ENCODE measurements around the gene TERB1.

The TERB1 gene

DNA sequence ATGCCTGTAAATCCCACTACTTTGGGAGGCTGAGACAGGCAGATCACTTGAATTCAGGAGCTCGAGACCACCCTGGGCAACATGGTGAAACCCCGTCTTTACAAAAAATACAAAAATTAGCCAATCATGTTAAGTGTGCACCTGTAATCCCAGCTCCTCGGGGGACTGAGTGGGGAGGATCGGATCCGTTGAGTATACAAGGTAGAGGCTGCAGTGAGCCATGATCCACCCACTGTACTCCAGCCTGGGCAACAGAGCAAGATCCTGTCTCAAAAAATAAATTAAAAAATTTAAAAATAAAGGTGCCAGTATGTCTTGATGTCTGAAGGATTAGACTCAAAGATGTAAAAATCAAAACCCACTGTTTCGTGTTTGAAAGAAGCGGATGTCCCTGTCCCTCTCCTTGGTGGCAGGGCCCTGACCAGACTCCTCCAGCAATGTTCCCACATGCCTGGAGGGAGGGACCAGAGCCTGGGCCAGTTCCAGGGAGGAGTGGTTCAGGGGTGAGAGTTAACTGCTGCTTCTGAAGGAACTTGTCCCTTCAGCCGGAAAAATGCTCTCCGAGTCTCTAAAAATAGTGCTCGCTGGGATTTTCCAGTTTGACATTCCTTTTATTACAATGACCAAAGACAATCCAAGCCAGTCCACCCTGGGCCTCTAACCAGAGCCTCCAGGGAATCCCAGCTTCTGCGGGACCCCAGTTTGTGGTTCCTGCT, 95.4 kb downstream of the TERB1 start:
- no peak for DNase-seq (ENCODE audit: low read depth in 2 of 2)
